H1 (cell line): Measurements from ENCODE around the gene ARHGEF3. TPM values are rescaled to one million over a fixed set of nuclear protein-coding genes. Genes with fewer than 3 reads are reported as not detected.

Experiments
- CTCF ChIA-PET: fragments of 300-600 bp; sonication (Branson Sonifier 250); formaldehyde crosslinking; loops from one replicate; lab custom pipeline; 2021; ENCODE audit not compliant: partially characterized antibody; lab: Charles Lee
- POLR2A ChIA-PET: fragments of 300-600 bp; sonication (Branson Sonifier 250); formaldehyde crosslinking; loops from one replicate; lab custom pipeline; 2021; ENCODE audit warnings: inconsistent platforms; ENCODE audit not compliant: partially characterized antibody; lab: Charles Lee
- DNase-seq, 2 experiments: peaks; one replicate each; pipeline versions ENCODE4 v3.0.0 to v3.0.0-alpha.2; 2010 to 2022; ENCODE audit warnings: low spot score in 2 of 2, low read depth in 1 of 2, mixed read lengths in 1 of 2
- FAIRE-seq: peaks from 2 replicates; lab custom pipeline; 2011; peaks lifted over from hg19 to GRCh38; lab: Jason Lieb, UNC
- H2AFZ ChIP-seq: 2 replicates; pipeline ENCODE4 v1.8.1; 2012; ENCODE audit warnings: low read length, inconsistent platforms
- H2AK5ac ChIP-seq: 2 replicates; pipeline ENCODE4 v1.6.1; 2013; ENCODE audit warnings: low read depth, low read length
- H2BK120ac ChIP-seq: replicated peaks from 2 replicates; pipeline ENCODE3; 2013; ENCODE audit warnings: low read depth, low read length, inconsistent platforms
- H2BK12ac ChIP-seq: 2 replicates; pipeline ENCODE4 v1.6.1; 2013; ENCODE audit warnings: low read depth, low read length
- H2BK15ac ChIP-seq: 2 replicates; pipeline ENCODE4 v1.6.1; 2013; ENCODE audit warnings: low read length
- H2BK20ac ChIP-seq: 2 replicates; pipeline ENCODE4 v1.6.1; 2013; ENCODE audit warnings: low read length
- H2BK5ac ChIP-seq: 2 replicates; pipeline ENCODE4 v1.6.1; 2013; ENCODE audit warnings: low read depth, low read length
- H3K14ac ChIP-seq: 2 replicates; pipeline ENCODE4 v1.6.1; 2013; ENCODE audit warnings: inconsistent platforms; ENCODE audit not compliant: insufficient read length
- H3K18ac ChIP-seq: 2 replicates; pipeline ENCODE4 v1.6.1; 2013; ENCODE audit warnings: low read length; ENCODE audit errors: extremely low read depth
- H3K23ac ChIP-seq: 2 replicates; pipeline ENCODE4 v1.6.1; 2013; ENCODE audit warnings: inconsistent platforms; ENCODE audit not compliant: insufficient read length
- H3K23me2 ChIP-seq: 2 replicates; pipeline ENCODE4 v1.6.1; 2013; ENCODE audit warnings: low read depth, low read length
- H3K27ac ChIP-seq: 2 replicates; pipeline ENCODE4 v1.6.1; 2011; ENCODE audit warnings: low read depth, low read length, inconsistent platforms
- H3K27me3 ChIP-seq, 4 experiments: replicated peaks in 1 of 4; 1 replicate in 1 of 4; 2 replicates in 3 of 4; pipeline versions ENCODE4 v1.6.1 to v1.8.1; 2011 to 2013; ENCODE audit warnings: low read length in 3 of 4, mild to moderate bottlenecking in 3 of 4, inconsistent platforms in 2 of 4, mixed read lengths in 2 of 4, moderate library complexity in 1 of 4; ENCODE audit not compliant: control insufficient read depth in 3 of 4, insufficient read depth in 3 of 4; ENCODE audit errors: extremely low read depth in 1 of 4
- H3K36me3 ChIP-seq, 4 experiments: 2 replicates each; pipeline versions ENCODE4 v1.6.1 to v1.8.1; 2011 to 2013; ENCODE audit warnings: mild to moderate bottlenecking in 4 of 4, low read length in 3 of 4, moderate library complexity in 2 of 4, control low read depth in 1 of 4, inconsistent platforms in 1 of 4; ENCODE audit not compliant: insufficient read depth in 4 of 4, control insufficient read depth in 2 of 4
- H3K4ac ChIP-seq: replicated peaks from 2 replicates; pipeline ENCODE3; 2013; ENCODE audit warnings: low read length, low read depth, mixed read lengths, inconsistent platforms; ENCODE audit not compliant: insufficient read length
- H3K4me1 ChIP-seq, 4 experiments: replicated peaks in 1 of 4; 1 replicate in 1 of 4; 2 replicates in 3 of 4; pipeline versions ENCODE4 v1.6.1 to v1.8.1; 2011 to 2013; ENCODE audit warnings: low read length in 3 of 4, inconsistent platforms in 2 of 4, mixed read lengths in 1 of 4; ENCODE audit not compliant: insufficient read depth in 4 of 4, control insufficient read depth in 3 of 4
- H3K4me2 ChIP-seq, 2 experiments: 2 replicates each; pipeline versions ENCODE4 v1.6.1 to v1.8.1; 2011 to 2013; ENCODE audit warnings: low read depth in 2 of 2, low read length in 2 of 2, control low read depth in 1 of 2, inconsistent platforms in 1 of 2, mild to moderate bottlenecking in 1 of 2; ENCODE audit not compliant: insufficient read depth in 1 of 2
- H3K4me3 ChIP-seq, 4 experiments: fragments of 200-600, 300-600 bp in 1 of 4; sonication (generic), shearing (Covaris generic), sonication (Bioruptor Twin) in 1 of 4; 2 replicates each; pipeline versions ENCODE4 v1.5.1 to v1.8.1; 2011 to 2016; ENCODE audit warnings: low read length in 4 of 4, low read depth in 3 of 4, control low read depth in 2 of 4, inconsistent platforms in 2 of 4, mild to moderate bottlenecking in 2 of 4, mixed read lengths in 1 of 4, moderate library complexity in 1 of 4; ENCODE audit not compliant: insufficient read depth in 2 of 4; ENCODE audit errors: extremely low read depth in 1 of 4
- H3K56ac ChIP-seq: replicated peaks from 2 replicates; pipeline ENCODE3; 2013; ENCODE audit warnings: low read depth, mild to moderate bottlenecking, mixed read lengths, low read length, inconsistent platforms; ENCODE audit not compliant: insufficient read length
- H3K79me1 ChIP-seq: 2 replicates; pipeline ENCODE4 v1.6.1; 2013; ENCODE audit warnings: low read depth, low read length, control low read depth
- H3K79me2 ChIP-seq, 2 experiments: 2 replicates each; pipeline versions ENCODE4 v1.6.1 to v1.8.1; 2012 to 2013; ENCODE audit warnings: low read length in 2 of 2, mild to moderate bottlenecking in 2 of 2, inconsistent platforms in 1 of 2; ENCODE audit not compliant: insufficient read depth in 2 of 2, control insufficient read depth in 1 of 2
- H3K9ac ChIP-seq, 4 experiments: replicated peaks in 1 of 4; 1 replicate in 1 of 4; 2 replicates in 3 of 4; pipeline versions ENCODE4 v1.6.1 to v1.8.1; 2011 to 2013; ENCODE audit warnings: low read depth in 3 of 4, low read length in 3 of 4, control low read depth in 2 of 4, mild to moderate bottlenecking in 2 of 4, moderate library complexity in 2 of 4, inconsistent platforms in 1 of 4; ENCODE audit errors: extremely low read depth in 1 of 4
- H3K9me3 ChIP-seq, 2 experiments: 2 replicates each; pipeline versions ENCODE4 v1.6.1 to v1.8.1; 2012 to 2013; ENCODE audit warnings: mild to moderate bottlenecking in 2 of 2, moderate library complexity in 2 of 2, control low read depth in 1 of 2, inconsistent platforms in 1 of 2, low read depth in 1 of 2, low read length in 1 of 2, mixed read lengths in 1 of 2; ENCODE audit not compliant: insufficient read depth in 2 of 2
- H4K20me1 ChIP-seq, 2 experiments: replicated peaks in 1 of 2; 2 replicates each; pipeline versions ENCODE3 to v1.8.1; 2011 to 2013; ENCODE audit warnings: inconsistent platforms in 2 of 2, low read length in 2 of 2, mild to moderate bottlenecking in 1 of 2; ENCODE audit not compliant: insufficient read depth in 2 of 2, control insufficient read depth in 1 of 2
- H4K5ac ChIP-seq: 2 replicates; pipeline ENCODE4 v1.6.1; 2013; ENCODE audit warnings: low read length, low read depth, mixed read lengths, inconsistent platforms; ENCODE audit not compliant: insufficient read length
- H4K8ac ChIP-seq: 2 replicates; pipeline ENCODE4 v1.8.0; 2013; ENCODE audit warnings: mild to moderate bottlenecking, moderate library complexity, low read length, inconsistent platforms; ENCODE audit not compliant: insufficient read depth; ENCODE audit errors: extremely low read depth
- H4K91ac ChIP-seq: replicated peaks from 2 replicates; pipeline ENCODE3; 2013; ENCODE audit warnings: low read length, mixed read lengths, inconsistent platforms; ENCODE audit not compliant: insufficient read length
- ASH2L ChIP-seq: fragments of 200-600, 300-600 bp; sonication (generic); IDR thresholded peaks from one replicate; pipeline ENCODE4 v1.7.1; 2017; ENCODE audit warnings: low read length
- ATF2 ChIP-seq: IDR thresholded peaks from 2 replicates; pipeline ENCODE4 v1.6.1; 2012; ENCODE audit warnings: low read length, inconsistent platforms
- ATF3 ChIP-seq: IDR thresholded peaks from 2 replicates; pipeline ENCODE4 v1.6.1; 2011; ENCODE audit warnings: low read depth, mild to moderate bottlenecking, low read length; ENCODE audit not compliant: insufficient read depth
- CREB1 ChIP-seq: IDR thresholded peaks from 2 replicates; pipeline ENCODE4 v1.6.1; 2012; ENCODE audit warnings: inconsistent platforms
- KDM5A ChIP-seq: fragments of 200-600 bp; IDR thresholded peaks from 2 replicates; pipeline ENCODE4 v1.7.1; 2012; ENCODE audit warnings: mild to moderate bottlenecking, low read length, inconsistent platforms, mixed read lengths
- TBP ChIP-seq: IDR thresholded peaks from 2 replicates; pipeline ENCODE4 v1.6.1; 2011; ENCODE audit warnings: low read depth, low read length, improper control_type of control experiment
- WGBS, 2 experiments: shearing (Covaris generic) in 1 of 2; methylation state at CpG; one replicate each; pipeline versions ENCODE4 v1.1.6 to v1.1.7; 2013 to 2015; ENCODE audit warnings: low lambda C conversion rate in 2 of 2, mixed read lengths in 2 of 2, inconsistent platforms in 1 of 2, low coverage in 1 of 2, missing lambda C conversion rate in 1 of 2; ENCODE audit not compliant: insufficient replicate concordance in 2 of 2, insufficient coverage in 1 of 2, insufficient read length in 1 of 2; ENCODE audit errors: extremely low coverage in 1 of 2, missing lambda C conversion rate in 1 of 2; 5-methylcytosine and 5-hydroxymethylcytosine counted together
- polyA plus RNA-seq, 7 experiments: library from polyadenylated mRNA; depleted of rRNA in 3 of 7; stranded (reverse) in 5 of 7; unstranded in 2 of 7; fragments of >200 nt in 5 of 7; fragments of 200-250 nt in 2 of 7; gene quantifications; 1 replicate in 5 of 7; 2 replicates in 1 of 7; 4 replicates in 1 of 7; pipeline versions ENCODE4 v1.2.1 to v1.2.3, GENCODE V29; 2011 to 2013; ENCODE audit warnings: missing spikeins in 2 of 7, mixed read lengths in 2 of 7
- total RNA-seq: library from RNA; stranded (reverse); fragmentation: NEBNext Ultra II Directional; extraction: Animal tissue kit (Norgen Biotek cat#: 25700); gene quantifications from 2 replicates; pipeline ENCODE4 v1.2.1, GENCODE V29; 2021

The ARHGEF3 gene
- total and polyA plus RNA-seq, 2 of the 8 experiments (the other 6 are each of a cell fraction or from before 2014, with no cell fraction given) = 2.8 to 6.0 TPM

GRCh38 chr3:56781762-56782161, 20.0 kb downstream of the ARHGEF3 start:
- H3K79me2 ChIP-seq = no peaks in the 10 kb centered on the region
- no peak overlapping the region for H3K4me3 ChIP-seq
- H3K4me2 ChIP-seq = no peak overlapping the region
- no peak overlapping the region for H3K23ac ChIP-seq
- H3K79me1 ChIP-seq = no peaks in the 10 kb centered on the region
- H3K9ac ChIP-seq = no peak overlapping the region
- no peak overlapping the region for H2BK5ac ChIP-seq
- no peaks in the 10 kb centered on the region for H3K4me1 ChIP-seq
- H3K18ac ChIP-seq = no peak overlapping the region
- 77% methylated on average over 2 of the region's 2 CpGs; no CpG with 5 or more reads in 1 of the 2 experiments for WGBS, 2 experiments
- no peak overlapping the region for H2AK5ac ChIP-seq
- no peak overlapping the region for H2BK20ac ChIP-seq
- DNase-seq = no peak
- TF ChIP-seq KDM5A = no peak
- no peak for TF ChIP-seq ATF3
- no peak for TF ChIP-seq ATF2
- no peak for TF ChIP-seq TBP
- TF ChIP-seq ASH2L = no peak
- no peak for TF ChIP-seq CREB1
- no peak overlapping the region for H3K4ac ChIP-seq
- no peak overlapping the region for H4K5ac ChIP-seq
- FAIRE-seq = no peak
- no peak overlapping the region for H3K56ac ChIP-seq
- no peak overlapping the region for H4K8ac ChIP-seq
- no peak overlapping the region for H4K91ac ChIP-seq
- H4K20me1 ChIP-seq = no peaks in the 10 kb centered on the region
- no peak overlapping the region for H2BK120ac ChIP-seq
- no peaks in the 10 kb centered on the region for H3K9me3 ChIP-seq
- no peak overlapping the region for H2BK12ac ChIP-seq
- H3K27me3 ChIP-seq = no peaks in the 10 kb centered on the region
- no peaks in the 10 kb centered on the region for H3K23me2 ChIP-seq
- no peaks in the 10 kb centered on the region for H3K36me3 ChIP-seq
- POLR2A ChIA-PET = no interaction called here
- no peak overlapping the region for H2BK15ac ChIP-seq
- CTCF ChIA-PET = interaction anchor here (0.9 to 1.6 kb wide), 4 partner anchors 11 to 217 kb away, joined by 3 to 10 read pairs (median 4); partner anchors contain the start of gene ARHGEF3
- no peak overlapping the region for H3K27ac ChIP-seq
- H2AFZ ChIP-seq = no peak overlapping the region
- no peak overlapping the region for H3K14ac ChIP-seq
